WTC11 (cell line): Measurements from ENCODE around the gene MGRN1. TPM values are rescaled to one million over a fixed set of nuclear protein-coding genes. Genes with fewer than 3 reads are reported as not detected.

Experiments used
- ATAC-seq: fragments of 200-7000 bp; cut with Tn5 transposase; 2 replicates; pipeline ENCODE4 v1.10.0; 2021; ENCODE audit warnings: mild to moderate bottlenecking, moderate library complexity
- CTCF ChIA-PET: fragments of 300-600 bp; sonication (Branson Sonifier 250); formaldehyde crosslinking; loops from one replicate; lab custom pipeline; 2021; ENCODE audit warnings: antibody characterized with exemption; lab: Charles Lee
- POLR2A ChIA-PET: fragments of 350-600 bp; sonication (Branson Sonifier 250); formaldehyde crosslinking; loops from one replicate; lab custom pipeline; 2021; ENCODE audit warnings: antibody characterized with exemption; lab: Charles Lee
- DNase-seq: peaks from one replicate; pipeline ENCODE4 v3.0.0; 2021; ENCODE audit warnings: low spot score
- H3K27ac Mint-ChIP-seq: 2 replicates; pipeline ENCODE4 v1.8.0; 2021; ENCODE audit warnings: mixed read lengths
- H3K27me3 Mint-ChIP-seq: 2 replicates; pipeline ENCODE4 v1.8.0; 2021; ENCODE audit warnings: low read depth, mild to moderate bottlenecking, moderate library complexity, mixed read lengths
- H3K36me3 Mint-ChIP-seq: 2 replicates; pipeline ENCODE4 v1.8.0; 2021; ENCODE audit warnings: mixed read lengths
- H3K4me1 Mint-ChIP-seq: 2 replicates; pipeline ENCODE4 v1.8.0; 2022; ENCODE audit warnings: mixed read lengths
- H3K4me3 Mint-ChIP-seq: 2 replicates; pipeline ENCODE4 v1.8.0; 2021; ENCODE audit warnings: mild to moderate bottlenecking, moderate library complexity, mixed read lengths
- H3K9me3 Mint-ChIP-seq: 2 replicates; pipeline ENCODE4 v1.8.0; 2021; ENCODE audit warnings: mixed read lengths
- ATF1 ChIP-seq: sonication (generic); formaldehyde crosslinking; IDR thresholded peaks from 2 replicates; pipeline ENCODE4 v1.8.1; 2023; ENCODE audit warnings: mild to moderate bottlenecking, moderate library complexity, missing genetic modification reagents
- CBFB ChIP-seq: sonication (generic); formaldehyde crosslinking; IDR thresholded peaks from 2 replicates; pipeline ENCODE4 v1.8.1; 2022; ENCODE audit warnings: mild to moderate bottlenecking, low read depth, missing genetic modification reagents
- FOXJ3 ChIP-seq: sonication (generic); formaldehyde crosslinking; IDR thresholded peaks from 2 replicates; pipeline ENCODE4 v1.9.0; 2021; ENCODE audit warnings: missing genetic modification reagents, mild to moderate bottlenecking, borderline replicate concordance
- GRHL2 ChIP-seq: fragments of 250-450 bp; sonication (Bioruptor Pico); IDR thresholded peaks from 2 replicates; pipeline ENCODE4 v1.8.0; 2022; ENCODE audit warnings: mild to moderate bottlenecking, moderate library complexity; ENCODE audit not compliant: insufficient replicate concordance, severe bottlenecking
- GTF2I ChIP-seq: fragments of 250-450 bp; sonication (Bioruptor Pico); conservative IDR thresholded peaks from 2 replicates; pipeline ENCODE4 v1.4.0; 2021; ENCODE audit warnings: mild to moderate bottlenecking
- KAT7 ChIP-seq: sonication (generic); formaldehyde crosslinking; IDR thresholded peaks from 2 replicates; pipeline ENCODE4 v1.8.1; 2023; ENCODE audit warnings: missing genetic modification reagents, mild to moderate bottlenecking, borderline replicate concordance
- NFE2L1 ChIP-seq: sonication (generic); formaldehyde crosslinking; IDR thresholded peaks from 2 replicates; pipeline ENCODE4 v1.8.1; 2023; ENCODE audit warnings: missing genetic modification reagents
- NR1H2 ChIP-seq: sonication (generic); formaldehyde crosslinking; IDR thresholded peaks from 2 replicates; pipeline ENCODE4 v1.9.0; 2021; ENCODE audit warnings: mild to moderate bottlenecking, moderate library complexity, missing genetic modification reagents
- NR2C2 ChIP-seq: sonication (generic); formaldehyde crosslinking; IDR thresholded peaks from 2 replicates; pipeline ENCODE4 v1.8.0; 2022; ENCODE audit warnings: mild to moderate bottlenecking, missing genetic modification reagents
- OVOL2 ChIP-seq: fragments of 250-450 bp; sonication (Bioruptor Pico); IDR thresholded peaks from 2 replicates; pipeline ENCODE4 v1.9.0; 2021; ENCODE audit warnings: mild to moderate bottlenecking, borderline replicate concordance
- PRRX2 ChIP-seq: fragments of 250-450 bp; sonication (Bioruptor Pico); IDR thresholded peaks from 2 replicates; pipeline ENCODE4 v1.8.0; 2021; ENCODE audit warnings: mild to moderate bottlenecking
- TEAD1 ChIP-seq: sonication (generic); formaldehyde crosslinking; IDR thresholded peaks from 2 replicates; pipeline ENCODE4 v1.8.0; 2022; ENCODE audit warnings: mild to moderate bottlenecking, missing genetic modification reagents
- ZNF121 ChIP-seq: sonication (generic); formaldehyde crosslinking; IDR thresholded peaks from 2 replicates; pipeline ENCODE4 v1.8.0; 2023; ENCODE audit warnings: missing genetic modification reagents
- ZNF317 ChIP-seq: sonication (generic); formaldehyde crosslinking; IDR thresholded peaks from 2 replicates; pipeline ENCODE4 v1.8.1; 2023; ENCODE audit warnings: low read depth, mild to moderate bottlenecking, moderate library complexity, missing genetic modification reagents, borderline replicate concordance
- ZNF396 ChIP-seq: fragments of 250-450 bp; sonication (Bioruptor Pico); IDR thresholded peaks from 2 replicates; pipeline ENCODE4 v1.8.0; 2021; ENCODE audit warnings: mild to moderate bottlenecking, moderate library complexity, borderline replicate concordance
- ZNF423 ChIP-seq: fragments of 250-450 bp; sonication (Bioruptor Pico); IDR thresholded peaks from 2 replicates; pipeline ENCODE4 v2.1.2; 2022; ENCODE audit warnings: mild to moderate bottlenecking, moderate library complexity
- ZNF671 ChIP-seq: fragments of 250-450 bp; sonication (Bioruptor Pico); IDR thresholded peaks from 2 replicates; pipeline ENCODE4 v1.8.0; 2021; ENCODE audit warnings: mild to moderate bottlenecking
- total RNA-seq: library from RNA; stranded (reverse); gene quantifications from 3 replicates; pipeline ENCODE4 v1.2.3, GENCODE V29; 2021
- TF ChIP-seq, protein P1 (sequence below): sonication (generic); formaldehyde crosslinking; IDR thresholded peaks from 2 replicates; pipeline ENCODE4 v1.8.0; 2022; ENCODE audit warnings: mild to moderate bottlenecking, missing genetic modification reagents
- TF ChIP-seq, protein P2 (sequence below): sonication (generic); formaldehyde crosslinking; IDR thresholded peaks from 2 replicates; pipeline ENCODE4 v1.8.0; 2023; ENCODE audit warnings: missing genetic modification reagents
- TF ChIP-seq, protein P3 (sequence below): sonication (generic); formaldehyde crosslinking; IDR thresholded peaks from 2 replicates; pipeline ENCODE4 v1.8.1; 2023; ENCODE audit warnings: mild to moderate bottlenecking, missing genetic modification reagents, moderate library complexity
- TF ChIP-seq, protein P4 (sequence below): fragments of 250-450 bp; sonication (Bioruptor Pico); IDR thresholded peaks from 2 replicates; pipeline ENCODE4 v1.9.0; 2021; ENCODE audit warnings: moderate library complexity, mild to moderate bottlenecking, inconsistent platforms, borderline replicate concordance
- TF ChIP-seq, protein P5 (sequence below): sonication (generic); formaldehyde crosslinking; IDR thresholded peaks from 2 replicates; pipeline ENCODE4 v1.8.1; 2023; ENCODE audit warnings: mild to moderate bottlenecking, missing genetic modification reagents
- TF ChIP-seq, protein P6 (sequence below): fragments of 250-450 bp; sonication (Bioruptor Pico); IDR thresholded peaks from 2 replicates; pipeline ENCODE4 v2.1.2; 2022; ENCODE audit warnings: mild to moderate bottlenecking, moderate library complexity
- TF ChIP-seq, protein P7 (sequence below): sonication (generic); formaldehyde crosslinking; IDR thresholded peaks from 2 replicates; pipeline ENCODE4 v1.8.0; 2022; ENCODE audit warnings: mild to moderate bottlenecking, missing genetic modification reagents

The MGRN1 gene
- total RNA-seq, 1 experiment from 2014 or later: 88.8 TPM

DNA sequence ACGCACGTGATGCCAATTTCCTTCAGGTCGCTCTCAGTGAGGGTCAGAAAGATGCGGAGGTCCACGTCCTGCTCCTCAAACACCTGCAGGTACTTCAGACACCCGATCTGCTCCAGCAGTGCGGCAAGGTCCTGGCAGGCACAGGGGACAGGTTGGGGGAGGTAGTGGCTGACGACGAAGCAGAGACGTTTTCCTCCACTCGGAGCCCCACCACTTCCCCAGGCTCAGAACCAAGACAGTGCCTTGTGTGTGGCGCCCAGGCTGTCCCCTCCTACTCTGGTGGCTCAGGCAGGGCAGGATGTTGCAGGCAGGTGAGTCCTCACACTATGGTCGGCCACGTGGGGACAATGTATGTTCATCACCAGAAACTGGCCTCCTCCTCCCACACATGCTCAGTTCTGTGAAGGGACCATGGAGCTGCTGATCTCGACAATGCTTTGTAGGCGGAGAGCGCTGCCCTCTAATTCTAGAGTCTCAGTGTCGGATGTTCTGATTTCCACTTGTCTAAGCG is 74.5 kb downstream of the MGRN1 start:
- Mint-ChIP-seq H3K36me3 (peaks cover 15% of the 10 kb centered on the region), H3K9me3 (no peaks in the 10 kb centered on the region), H3K4me1 (no peaks in the 10 kb centered on the region), H3K27ac (no peak overlapping the region), H3K27me3 (no peaks in the 10 kb centered on the region), H3K4me3 (no peak overlapping the region)
- ATAC-seq: no peak
- ChIA-PET POLR2A (no interaction called here), CTCF (interaction anchor here (1.1 to 1.7 kb wide), 2 partner anchors 36 to 257 kb away, joined by 3 to 4 read pairs; partner anchors contain the start of genes ANKS3 and DNAAF8)
- no peak for DNase-seq
- TF ChIP-seq CBFB (CRISPR knock-in tag) (no peak), NR2C2 (no peak), ZNF396 (CRISPR knock-in tag) (no peak), OVOL2 (CRISPR knock-in tag) (no peak), NR1H2 (CRISPR knock-in tag) (no peak), PRRX2 (no peak), ZNF671 (CRISPR knock-in tag) (no peak), NFE2L1 (no peak), KAT7 (CRISPR knock-in tag) (no peak), GTF2I (CRISPR knock-in tag) (no peak), ATF1 (CRISPR knock-in tag) (no peak), FOXJ3 (CRISPR knock-in tag) (no peak), GRHL2 (CRISPR knock-in tag) (no peak), ZNF121 (CRISPR knock-in tag) (no peak), TEAD1 (CRISPR knock-in tag) (no peak), ZNF423 (CRISPR knock-in tag) (no peak)
- TF ChIP-seq, protein P1, sequence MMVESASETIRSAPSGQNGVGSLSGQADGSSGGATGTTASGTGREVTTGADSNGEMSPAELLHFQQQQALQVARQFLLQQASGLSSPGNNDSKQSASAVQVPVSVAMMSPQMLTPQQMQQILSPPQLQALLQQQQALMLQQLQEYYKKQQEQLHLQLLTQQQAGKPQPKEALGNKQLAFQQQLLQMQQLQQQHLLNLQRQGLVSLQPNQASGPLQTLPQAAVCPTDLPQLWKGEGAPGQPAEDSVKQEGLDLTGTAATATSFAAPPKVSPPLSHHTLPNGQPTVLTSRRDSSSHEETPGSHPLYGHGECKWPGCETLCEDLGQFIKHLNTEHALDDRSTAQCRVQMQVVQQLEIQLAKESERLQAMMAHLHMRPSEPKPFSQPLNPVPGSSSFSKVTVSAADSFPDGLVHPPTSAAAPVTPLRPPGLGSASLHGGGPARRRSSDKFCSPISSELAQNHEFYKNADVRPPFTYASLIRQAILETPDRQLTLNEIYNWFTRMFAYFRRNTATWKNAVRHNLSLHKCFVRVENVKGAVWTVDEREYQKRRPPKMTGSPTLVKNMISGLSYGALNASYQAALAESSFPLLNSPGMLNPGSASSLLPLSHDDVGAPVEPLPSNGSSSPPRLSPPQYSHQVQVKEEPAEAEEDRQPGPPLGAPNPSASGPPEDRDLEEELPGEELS (CRISPR knock-in tag): no peak
- TF ChIP-seq, protein P2, sequence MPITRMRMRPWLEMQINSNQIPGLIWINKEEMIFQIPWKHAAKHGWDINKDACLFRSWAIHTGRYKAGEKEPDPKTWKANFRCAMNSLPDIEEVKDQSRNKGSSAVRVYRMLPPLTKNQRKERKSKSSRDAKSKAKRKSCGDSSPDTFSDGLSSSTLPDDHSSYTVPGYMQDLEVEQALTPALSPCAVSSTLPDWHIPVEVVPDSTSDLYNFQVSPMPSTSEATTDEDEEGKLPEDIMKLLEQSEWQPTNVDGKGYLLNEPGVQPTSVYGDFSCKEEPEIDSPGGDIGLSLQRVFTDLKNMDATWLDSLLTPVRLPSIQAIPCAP (CRISPR knock-in tag): no peak
- TF ChIP-seq, protein P3, sequence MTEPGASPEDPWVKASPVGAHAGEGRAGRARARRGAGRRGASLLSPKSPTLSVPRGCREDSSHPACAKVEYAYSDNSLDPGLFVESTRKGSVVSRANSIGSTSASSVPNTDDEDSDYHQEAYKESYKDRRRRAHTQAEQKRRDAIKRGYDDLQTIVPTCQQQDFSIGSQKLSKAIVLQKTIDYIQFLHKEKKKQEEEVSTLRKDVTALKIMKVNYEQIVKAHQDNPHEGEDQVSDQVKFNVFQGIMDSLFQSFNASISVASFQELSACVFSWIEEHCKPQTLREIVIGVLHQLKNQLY (CRISPR knock-in tag): no peak
- TF ChIP-seq, protein P4, sequence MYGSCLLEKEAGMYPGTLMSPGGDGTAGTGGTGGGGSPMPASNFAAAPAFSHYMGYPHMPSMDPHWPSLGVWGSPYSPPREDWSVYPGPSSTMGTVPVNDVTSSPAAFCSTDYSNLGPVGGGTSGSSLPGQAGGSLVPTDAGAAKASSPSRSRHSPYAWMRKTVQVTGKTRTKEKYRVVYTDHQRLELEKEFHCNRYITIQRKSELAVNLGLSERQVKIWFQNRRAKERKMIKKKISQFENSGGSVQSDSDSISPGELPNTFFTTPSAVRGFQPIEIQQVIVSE: no peak

DNA sequence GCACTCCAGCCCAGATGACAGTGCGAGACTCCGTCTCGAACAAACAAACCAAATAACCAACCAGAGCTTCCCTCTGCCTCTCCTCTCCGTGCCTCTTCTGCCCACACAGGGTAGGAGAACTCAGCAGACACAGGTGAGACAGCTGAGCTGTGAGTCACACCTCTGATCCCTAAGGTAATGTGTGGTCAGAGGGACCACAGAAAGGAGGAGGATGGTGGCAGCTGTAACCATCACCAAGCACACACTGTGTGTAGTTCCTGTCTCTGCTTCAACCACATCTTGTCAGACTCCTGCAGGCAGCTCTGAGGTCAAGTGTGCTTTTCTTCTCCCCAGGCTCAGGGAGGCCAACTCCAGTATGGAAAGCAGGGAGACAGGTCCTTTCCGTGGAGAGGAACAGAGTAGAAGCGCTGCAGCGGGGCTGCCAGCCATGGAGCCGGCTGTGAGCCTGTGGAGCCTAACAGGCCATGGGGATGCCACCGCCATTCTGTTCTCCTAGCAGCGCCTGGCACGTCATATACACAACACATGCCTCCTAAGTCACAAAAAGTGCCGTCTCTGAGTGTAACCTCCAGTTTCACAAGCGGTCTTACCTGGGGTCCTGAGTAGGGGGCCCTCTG is 75.9 kb downstream of the MGRN1 start:
- DNase-seq (no peak), ATAC-seq (no peak)
- H3K27ac Mint-ChIP-seq: no peak overlapping the region
- POLR2A ChIA-PET: no interaction called here
- CTCF ChIA-PET: interaction anchor here (1.1 to 1.3 kb wide), 2 partner anchors 17 to 34 kb away, joined by 3 read pairs; partner anchors contain the start of genes ANKS3 and DNAAF8
- peaks cover 25% of the 10 kb centered on the region for H3K36me3 Mint-ChIP-seq
- H3K4me1 Mint-ChIP-seq: no peaks in the 10 kb centered on the region
- H3K27me3 Mint-ChIP-seq: no peaks in the 10 kb centered on the region
- H3K4me3 Mint-ChIP-seq: no peak overlapping the region
- H3K9me3 Mint-ChIP-seq: no peaks in the 10 kb centered on the region
- TF ChIP-seq NFE2L1 (no peak), CBFB (CRISPR knock-in tag) (no peak), FOXJ3 (CRISPR knock-in tag) (no peak), ZNF317 (no peak)
- TF ChIP-seq, protein P3 (CRISPR knock-in tag): no peak
- TF ChIP-seq, protein P5, sequence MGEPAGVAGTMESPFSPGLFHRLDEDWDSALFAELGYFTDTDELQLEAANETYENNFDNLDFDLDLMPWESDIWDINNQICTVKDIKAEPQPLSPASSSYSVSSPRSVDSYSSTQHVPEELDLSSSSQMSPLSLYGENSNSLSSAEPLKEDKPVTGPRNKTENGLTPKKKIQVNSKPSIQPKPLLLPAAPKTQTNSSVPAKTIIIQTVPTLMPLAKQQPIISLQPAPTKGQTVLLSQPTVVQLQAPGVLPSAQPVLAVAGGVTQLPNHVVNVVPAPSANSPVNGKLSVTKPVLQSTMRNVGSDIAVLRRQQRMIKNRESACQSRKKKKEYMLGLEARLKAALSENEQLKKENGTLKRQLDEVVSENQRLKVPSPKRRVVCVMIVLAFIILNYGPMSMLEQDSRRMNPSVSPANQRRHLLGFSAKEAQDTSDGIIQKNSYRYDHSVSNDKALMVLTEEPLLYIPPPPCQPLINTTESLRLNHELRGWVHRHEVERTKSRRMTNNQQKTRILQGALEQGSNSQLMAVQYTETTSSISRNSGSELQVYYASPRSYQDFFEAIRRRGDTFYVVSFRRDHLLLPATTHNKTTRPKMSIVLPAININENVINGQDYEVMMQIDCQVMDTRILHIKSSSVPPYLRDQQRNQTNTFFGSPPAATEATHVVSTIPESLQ: no peak
- TF ChIP-seq, protein P6, sequence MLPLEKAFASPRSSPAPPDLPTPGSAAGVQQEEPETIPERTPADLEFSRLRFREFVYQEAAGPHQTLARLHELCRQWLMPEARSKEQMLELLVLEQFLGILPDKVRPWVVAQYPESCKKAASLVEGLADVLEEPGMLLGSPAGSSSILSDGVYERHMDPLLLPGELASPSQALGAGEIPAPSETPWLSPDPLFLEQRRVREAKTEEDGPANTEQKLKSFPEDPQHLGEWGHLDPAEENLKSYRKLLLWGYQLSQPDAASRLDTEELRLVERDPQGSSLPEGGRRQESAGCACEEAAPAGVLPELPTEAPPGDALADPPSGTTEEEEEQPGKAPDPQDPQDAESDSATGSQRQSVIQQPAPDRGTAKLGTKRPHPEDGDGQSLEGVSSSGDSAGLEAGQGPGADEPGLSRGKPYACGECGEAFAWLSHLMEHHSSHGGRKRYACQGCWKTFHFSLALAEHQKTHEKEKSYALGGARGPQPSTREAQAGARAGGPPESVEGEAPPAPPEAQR: no peak
- TF ChIP-seq, protein P7, sequence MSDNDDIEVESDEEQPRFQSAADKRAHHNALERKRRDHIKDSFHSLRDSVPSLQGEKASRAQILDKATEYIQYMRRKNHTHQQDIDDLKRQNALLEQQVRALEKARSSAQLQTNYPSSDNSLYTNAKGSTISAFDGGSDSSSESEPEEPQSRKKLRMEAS (CRISPR knock-in tag): no peak
- TF ChIP-seq, protein P4: no peak
